Inferior parietal cortex (tissue), 1 donor: ENCODE measurements around the gene MMEL1.

Experiments used
- DNase-seq: peaks from one replicate; pipeline ENCODE4 v3.0.0-alpha.2; 2016; ENCODE audit errors: extremely low spot score

Gene MMEL1

GRCh38 chr1:2604844-2605508 lies 27.8 kb downstream of the MMEL1 start:
- DNase-seq: no peak

- no peak for DNase-seq
These were observed 28.5 kb downstream of the MMEL1 start for GRCh38 chr1:2604156-2604843.

- no peak for DNase-seq
These were observed 29.2 kb downstream of the MMEL1 start for GRCh38 chr1:2603521-2604155.

- no peak for DNase-seq
These were observed 29.8 kb downstream of the MMEL1 start for GRCh38 chr1:2602866-2603520.

- DNase-seq: no peak
These were observed 30.4 kb downstream of the MMEL1 start for GRCh38 chr1:2602311-2602835.

GRCh38 chr1:2601721-2602303 lies 31.0 kb downstream of the MMEL1 start:
- no peak for DNase-seq

GRCh38 chr1:2598329-2598931 lies 34.4 kb downstream of the MMEL1 start:
- DNase-seq: no peak

GRCh38 chr1:2597441-2598328 lies 35.1 kb downstream of the MMEL1 start:
- DNase-seq: no peak

- no peak for DNase-seq
These were observed 36.1 kb downstream of the MMEL1 start for GRCh38 chr1:2596530-2597333.

GRCh38 chr1:2595812-2596529 lies 36.8 kb downstream of the MMEL1 start:
- no peak for DNase-seq

- DNase-seq: no peak
These were observed 37.5 kb downstream of the MMEL1 start for GRCh38 chr1:2595261-2595811.

- no peak for DNase-seq
These were observed 38.1 kb downstream of the MMEL1 start for GRCh38 chr1:2594641-2595131.

- DNase-seq: no peak
These were observed 38.7 kb downstream of the MMEL1 start for GRCh38 chr1:2594001-2594640.

- no peak for DNase-seq
These were observed 39.5 kb downstream of the MMEL1 start for GRCh38 chr1:2593251-2593878.

- no peak for DNase-seq
These were observed 40.1 kb downstream of the MMEL1 start for GRCh38 chr1:2592672-2593071.

- DNase-seq: no peak
These were observed 41.1 kb downstream of the MMEL1 start for GRCh38 chr1:2591581-2592261.

GRCh38 chr1:2591233-2591580 lies 41.6 kb downstream of the MMEL1 start:
- no peak for DNase-seq
